Activated CD8-positive, alpha-beta T cell treated with anti-CD3 and anti-CD28 coated beads for 36 hours (primary cell): ENCODE measurements around the gene FAM81A. TPM values are rescaled to one million over a fixed set of nuclear protein-coding genes. Genes with fewer than 3 reads are reported as not detected.
"Not testable (repeated sequence)": the region's sequence is repeated elsewhere in the genome, so short reads cannot be mapped to it uniquely, and the experiment has no call there.

Experiments used
- ATAC-seq: fragments of 200-7000 bp; cut with Tn5 transposase; one replicate; pipeline ENCODE4 v1.10.0; 2021; ENCODE audit warnings: mild to moderate bottlenecking, moderate library complexity
- CTCF ChIA-PET: fragments of 350-600 bp; sonication (Branson Sonifier 250); formaldehyde crosslinking; loops from one replicate; lab custom pipeline; 2021; ENCODE audit warnings: antibody characterized with exemption; lab: Charles Lee
- POLR2A ChIA-PET: fragments of 350-600 bp; sonication (Branson Sonifier 250); formaldehyde crosslinking; loops from one replicate; lab custom pipeline; 2021; ENCODE audit warnings: antibody characterized with exemption; lab: Charles Lee
- DNase-seq: peaks from one replicate; pipeline ENCODE4 v3.0.0-alpha.2; 2020
- H3K27ac Mint-ChIP-seq: one replicate; pipeline ENCODE4 v1.8.0; 2021; ENCODE audit warnings: mild to moderate bottlenecking, mixed read lengths
- H3K27me3 Mint-ChIP-seq: one replicate; pipeline ENCODE4 v1.8.0; 2021; ENCODE audit warnings: mixed read lengths
- H3K36me3 Mint-ChIP-seq: one replicate; pipeline ENCODE4 v1.8.0; 2021; ENCODE audit warnings: low read depth, mixed read lengths
- H3K4me1 Mint-ChIP-seq: one replicate; pipeline ENCODE4 v1.8.0; 2021; ENCODE audit warnings: low read depth, mixed read lengths
- H3K4me3 Mint-ChIP-seq: one replicate; pipeline ENCODE4 v1.8.0; 2021; ENCODE audit warnings: mild to moderate bottlenecking, moderate library complexity, mixed read lengths
- H3K9me3 Mint-ChIP-seq: one replicate; pipeline ENCODE4 v1.8.0; 2021; ENCODE audit warnings: mixed read lengths
- CTCF ChIP-seq: fragments of 200-600 bp; IDR thresholded peaks from one replicate; pipeline ENCODE4 v1.8.0; 2022; ENCODE audit warnings: antibody characterized with exemption, mild to moderate bottlenecking
- intact Hi-C: fragments of 100-400 bp; cut with micrococcal nuclease; formaldehyde crosslinking; loops from one replicate; pipeline ENCODE4 v1.10.0; 2022
- total RNA-seq, 2 experiments: library from RNA; stranded (reverse); gene quantifications; one replicate each; pipeline ENCODE4 v1.2.3, GENCODE V29; 2021

The FAM81A gene
- total RNA-seq, 2 experiments from 2014 or later: 1.2 to 1.5 TPM

GRCh38 chr15:59453474-59454215 is 15.7 kb downstream of the FAM81A start:
- Mint-ChIP-seq H3K27ac (no peak overlapping the region), H3K27me3 (no peaks in the 10 kb centered on the region), H3K9me3 (no peaks in the 10 kb centered on the region), H3K4me1 (no peaks in the 10 kb centered on the region), H3K4me3 (no peak overlapping the region), H3K36me3 (no peaks in the 10 kb centered on the region)
- CTCF ChIA-PET: interaction anchor here (1.2 kb wide), 1 partner anchor 25 kb away, joined by 3 read pairs; no protein-coding TSS in a partner anchor
- ATAC-seq (no peak), DNase-seq (no peak)
- intact Hi-C loops: no loop called here
- TF ChIP-seq CTCF: no peak
- POLR2A ChIA-PET: no interaction called here

- DNase-seq: no peak
- no peak for ATAC-seq
- H3K36me3 Mint-ChIP-seq: no peaks in the 10 kb centered on the region
- H3K4me1 Mint-ChIP-seq: no peaks in the 10 kb centered on the region
- ChIA-PET CTCF (no interaction called here), POLR2A (no interaction called here)
- TF ChIP-seq CTCF: no peak
- no peak overlapping the region for H3K27ac Mint-ChIP-seq
- H3K27me3 Mint-ChIP-seq: peaks cover 2% of the 10 kb centered on the region
- intact Hi-C loops: no loop called here
- no peak overlapping the region for H3K4me3 Mint-ChIP-seq
- H3K9me3 Mint-ChIP-seq: peaks cover 2% of the 10 kb centered on the region
Measured at GRCh38 chr15:59456114-59456513, 18.1 kb downstream of the FAM81A start.

GRCh38 chr15:59457103-59457502 is 19.1 kb downstream of the FAM81A start:
- Mint-ChIP-seq H3K36me3 (no peaks in the 10 kb centered on the region), H3K27me3 (peaks cover 6% of the 10 kb centered on the region), H3K9me3 (peaks cover 7% of the 10 kb centered on the region), H3K27ac (no peak overlapping the region), H3K4me3 (no peak overlapping the region), H3K4me1 (no peaks in the 10 kb centered on the region)
- ATAC-seq (no peak), DNase-seq (no peak)
- POLR2A ChIA-PET: no interaction called here
- CTCF ChIA-PET: interaction anchor here (1.4 kb wide), 1 partner anchor 36 kb away, joined by 3 read pairs; no protein-coding TSS in a partner anchor
- intact Hi-C loops: no loop called here
- no peak for TF ChIP-seq CTCF

- TF ChIP-seq CTCF: no peak
- Mint-ChIP-seq H3K4me1 (no peaks in the 10 kb centered on the region), H3K36me3 (no peaks in the 10 kb centered on the region), H3K4me3 (no peak overlapping the region), H3K27ac (no peak overlapping the region), H3K9me3 (peaks cover 10% of the 10 kb centered on the region), H3K27me3 (peaks cover 9% of the 10 kb centered on the region)
- no peak for DNase-seq
- POLR2A ChIA-PET: interaction anchor here (0.9 kb wide), 1 partner anchor 214 kb away, joined by 4 read pairs; no protein-coding TSS in a partner anchor
- ATAC-seq: no peak
- CTCF ChIA-PET: interaction anchor here (1.0 kb wide), 1 partner anchor 71 kb away, joined by 5 read pairs; no protein-coding TSS in a partner anchor
- intact Hi-C loops: no loop called here
Measured at GRCh38 chr15:59461521-59461920, 23.5 kb downstream of the FAM81A start.

GRCh38 chr15:59473226-59473625 is 35.2 kb downstream of the FAM81A start:
- DNase-seq: no peak
- no peaks in the 10 kb centered on the region for H3K9me3 Mint-ChIP-seq
- H3K4me1 Mint-ChIP-seq: no peaks in the 10 kb centered on the region
- no peak overlapping the region for H3K27ac Mint-ChIP-seq
- intact Hi-C loops: no loop called here
- POLR2A ChIA-PET: no interaction called here
- peaks cover 9% of the 10 kb centered on the region for H3K27me3 Mint-ChIP-seq
- TF ChIP-seq CTCF: no peak
- H3K36me3 Mint-ChIP-seq: no peaks in the 10 kb centered on the region
- no peak overlapping the region for H3K4me3 Mint-ChIP-seq
- no peak for ATAC-seq
- CTCF ChIA-PET: no interaction called here

- H3K4me1 Mint-ChIP-seq, POLR2A ChIA-PET, intact Hi-C loops, ATAC-seq, DNase-seq, H3K9me3 Mint-ChIP-seq, H3K4me3 Mint-ChIP-seq, CTCF ChIA-PET, H3K36me3 Mint-ChIP-seq, H3K27ac Mint-ChIP-seq: not testable (repeated sequence)
- H3K27me3 Mint-ChIP-seq: peaks cover 13% of the 10 kb centered on the region
Measured at GRCh38 chr15:59475161-59475560, 37.2 kb downstream of the FAM81A start.
